ENCODE measurements around the gene ERCC2.

GRCh38 chr19:45344621-45345505 lies 25.5 kb downstream of the ERCC2 start:
- TF ChIP-seq CTCF (conservative IDR thresholded peaks at IDR 0.05; ENCODE audit: low read depth, low read length): no peak
- TF ChIP-seq EZH2 (IDR thresholded peaks at IDR 0.05; ENCODE audit: borderline replicate concordance, low read depth, low read length, poor library complexity, severe bottlenecking): no peak

All from A673 (cell line).